ENCODE measurements around the gene BTRC.

BTRC gene

DNA sequence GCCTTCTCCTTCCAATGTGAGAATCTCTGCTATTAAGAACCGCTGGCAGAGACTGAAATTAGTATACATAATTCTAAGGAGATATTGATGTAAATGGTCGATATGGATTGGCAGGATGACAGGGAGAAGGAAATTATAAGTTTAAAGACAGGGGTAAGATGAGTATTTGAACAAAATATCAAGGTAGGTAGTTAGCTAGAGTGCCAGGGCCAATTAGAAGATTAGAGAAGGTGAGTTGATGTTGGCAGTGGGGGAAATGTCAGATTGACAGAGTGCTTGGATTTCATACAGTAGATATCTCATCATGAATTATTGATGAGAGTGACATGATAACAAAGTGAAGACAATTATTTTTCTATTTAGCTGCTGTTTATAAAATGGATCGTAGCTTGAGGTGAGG lies 74.1 kb downstream of the BTRC start:
- Mint-ChIP-seq H3K9me3 (no peaks in the 10 kb centered on the region), H3K4me3 (no peak overlapping the region), H3K36me3 (ENCODE audit: low read depth) (no peaks in the 10 kb centered on the region), H3K27me3 (no peaks in the 10 kb centered on the region), H3K4me1 (no peaks in the 10 kb centered on the region), H3K27ac (no peak overlapping the region)
- no peak for DNase-seq
- no peak for ATAC-seq

DNA sequence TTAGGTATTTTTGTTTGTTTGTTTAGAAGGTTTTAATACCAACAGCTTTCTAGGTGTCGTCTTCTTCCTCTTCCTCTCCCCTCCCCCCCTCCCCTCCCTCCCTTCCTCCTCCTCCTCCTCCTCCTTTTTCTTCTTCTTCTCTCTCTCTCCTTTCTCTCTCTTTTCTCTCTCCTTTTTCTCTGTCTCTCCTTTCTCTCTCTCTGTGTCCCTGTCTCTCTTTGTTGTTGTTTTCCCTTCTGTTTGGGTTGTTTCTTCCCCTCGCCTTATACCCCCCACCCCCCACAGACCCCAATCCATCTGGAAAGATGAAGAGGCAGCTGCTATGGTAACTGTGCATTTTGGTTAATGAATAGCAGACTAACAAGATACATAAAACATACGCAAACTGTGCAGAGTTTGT lies 75.5 kb downstream of the BTRC start:
- H3K27ac Mint-ChIP-seq: no peak overlapping the region
- no peaks in the 10 kb centered on the region for H3K9me3 Mint-ChIP-seq
- no peak overlapping the region for H3K4me3 Mint-ChIP-seq

DNA sequence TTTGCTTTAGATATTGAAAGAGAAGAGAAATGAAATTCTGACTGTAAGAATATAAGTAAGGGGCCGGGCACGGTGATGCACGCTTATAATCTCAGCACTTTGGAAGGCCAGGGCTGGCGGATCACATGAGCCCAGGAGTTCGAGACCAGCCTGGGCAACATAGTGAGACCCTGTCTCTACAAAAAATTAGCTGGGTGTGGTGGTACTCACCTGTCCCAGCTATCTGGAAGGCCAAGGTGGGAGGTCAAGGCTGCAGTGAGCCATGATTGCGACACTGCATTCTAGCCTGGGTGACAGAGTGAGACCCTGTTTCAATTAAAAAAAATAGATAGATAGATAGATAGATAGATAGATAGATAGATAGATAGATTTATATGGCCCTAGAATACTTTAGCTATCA lies 82.3 kb downstream of the BTRC start:
- DNase-seq: no peak
- no peak overlapping the region for H3K27ac Mint-ChIP-seq
- no peaks in the 10 kb centered on the region for H3K36me3 Mint-ChIP-seq (ENCODE audit: low read depth)
- no peaks in the 10 kb centered on the region for H3K9me3 Mint-ChIP-seq
- H3K4me3 Mint-ChIP-seq: no peak overlapping the region
- no peaks in the 10 kb centered on the region for H3K4me1 Mint-ChIP-seq
- no peaks in the 10 kb centered on the region for H3K27me3 Mint-ChIP-seq
- no peak for ATAC-seq

More for the DNA sequence above, 75.5 kb downstream of the BTRC start:
- H3K36me3 Mint-ChIP-seq (ENCODE audit: low read depth): no peaks in the 10 kb centered on the region
- H3K27me3 Mint-ChIP-seq: no peaks in the 10 kb centered on the region
- ATAC-seq (no peak), DNase-seq (no peak)
- H3K4me1 Mint-ChIP-seq: no peaks in the 10 kb centered on the region

DNA sequence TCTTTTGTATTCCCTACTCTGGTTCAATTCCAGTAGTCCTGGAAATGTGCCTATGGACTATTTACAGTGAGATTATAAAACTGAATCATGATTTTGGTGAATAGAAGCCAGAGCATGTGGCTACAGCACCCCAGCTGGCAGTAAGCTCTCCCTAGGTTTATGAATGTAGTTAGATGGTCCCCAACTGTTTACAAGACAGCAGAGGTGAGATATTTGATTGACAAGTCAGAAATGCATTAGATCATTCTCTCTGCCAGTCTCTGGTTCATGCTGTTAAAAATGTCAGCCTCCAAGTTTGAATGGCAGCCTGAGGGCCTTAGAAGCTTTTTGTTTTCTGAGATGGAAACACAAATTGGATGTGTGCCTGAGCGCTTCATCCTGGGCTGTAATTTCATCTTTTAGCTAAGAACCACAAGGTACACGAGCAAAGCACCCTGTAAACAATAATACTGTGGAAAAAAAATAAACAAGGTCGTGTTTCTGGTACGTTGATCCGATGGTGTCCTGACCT lies 85.0 kb downstream of the BTRC start:
- no peak overlapping the region for H3K4me3 Mint-ChIP-seq

DNA sequence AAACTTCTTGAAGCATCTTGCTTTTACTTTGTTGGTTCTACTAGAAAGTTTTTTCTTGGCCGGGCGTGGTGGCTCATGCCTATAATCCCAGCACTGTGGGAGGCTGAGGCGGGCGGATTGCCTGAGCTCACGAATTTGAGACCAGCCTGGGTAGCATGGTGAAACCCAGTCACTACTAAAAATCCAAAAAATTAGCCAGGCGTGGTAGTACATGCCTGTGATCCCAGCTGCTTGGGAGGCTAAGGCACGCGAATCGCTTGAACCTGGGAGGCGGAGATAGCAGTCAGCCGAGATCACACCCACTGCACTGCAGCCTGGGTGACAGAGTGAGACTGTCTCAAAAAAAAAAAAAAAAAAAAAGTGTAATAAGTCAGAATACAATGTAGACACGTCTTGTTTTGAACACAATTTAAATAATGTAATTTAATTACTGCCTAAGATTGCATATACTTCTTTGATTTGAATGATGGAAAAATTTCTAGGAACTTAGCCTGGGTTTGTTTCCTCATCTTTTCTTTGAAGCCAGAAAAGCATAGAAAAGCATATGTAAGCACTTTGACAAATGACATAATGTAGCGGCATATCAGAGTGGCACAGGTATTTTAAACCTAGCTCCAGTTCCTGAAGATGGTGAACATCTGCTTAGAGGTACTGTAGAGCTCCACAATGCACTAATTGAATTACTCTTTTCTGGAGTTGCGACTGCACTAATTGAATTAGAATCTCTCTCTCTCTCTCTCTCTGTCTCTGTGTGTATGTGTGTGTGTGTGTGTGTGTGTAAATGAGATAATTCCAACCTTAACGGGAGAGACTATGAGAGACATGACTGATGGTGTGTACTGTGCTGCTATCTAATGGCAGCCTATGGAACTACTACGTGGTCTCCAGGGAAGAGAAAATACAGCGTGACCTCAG lies 87.8 kb downstream of the BTRC start:
- H3K9me3 Mint-ChIP-seq: no peaks in the 10 kb centered on the region
- no peaks in the 10 kb centered on the region for H3K36me3 Mint-ChIP-seq (ENCODE audit: low read depth)
- no peak overlapping the region for H3K27ac Mint-ChIP-seq

More for the DNA sequence above, 85.0 kb downstream of the BTRC start:
- Mint-ChIP-seq H3K27ac (no peak overlapping the region), H3K36me3 (ENCODE audit: low read depth) (no peaks in the 10 kb centered on the region), H3K9me3 (no peaks in the 10 kb centered on the region), H3K27me3 (no peaks in the 10 kb centered on the region), H3K4me1 (peaks cover 3% of the 10 kb centered on the region)
- DNase-seq (no peak), ATAC-seq (no peak)

DNA sequence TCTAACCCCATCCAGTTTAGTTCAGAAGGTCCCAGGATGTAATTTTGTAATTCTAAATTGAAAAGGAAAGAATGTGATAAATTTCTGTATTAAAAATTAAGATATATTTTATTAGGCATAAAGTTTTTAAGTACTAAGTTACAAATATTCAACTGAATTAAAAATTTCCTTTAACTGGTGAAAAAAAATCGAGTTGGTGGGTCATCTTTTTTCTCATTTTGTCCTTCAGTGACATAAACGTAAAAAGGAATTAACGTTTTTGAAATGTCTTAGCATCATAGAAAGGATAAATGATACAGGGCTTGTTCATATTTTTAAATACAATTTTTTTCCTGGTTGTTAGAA lies 88.5 kb downstream of the BTRC start:
- no peak for ATAC-seq
- H3K27me3 Mint-ChIP-seq: no peaks in the 10 kb centered on the region

More for the DNA sequence above, 87.8 kb downstream of the BTRC start:
- Mint-ChIP-seq H3K4me3 (no peak overlapping the region), H3K4me1 (peaks cover 3% of the 10 kb centered on the region), H3K27me3 (no peaks in the 10 kb centered on the region)
- no peak for DNase-seq
- ATAC-seq: peak; percentile 69

DNA sequence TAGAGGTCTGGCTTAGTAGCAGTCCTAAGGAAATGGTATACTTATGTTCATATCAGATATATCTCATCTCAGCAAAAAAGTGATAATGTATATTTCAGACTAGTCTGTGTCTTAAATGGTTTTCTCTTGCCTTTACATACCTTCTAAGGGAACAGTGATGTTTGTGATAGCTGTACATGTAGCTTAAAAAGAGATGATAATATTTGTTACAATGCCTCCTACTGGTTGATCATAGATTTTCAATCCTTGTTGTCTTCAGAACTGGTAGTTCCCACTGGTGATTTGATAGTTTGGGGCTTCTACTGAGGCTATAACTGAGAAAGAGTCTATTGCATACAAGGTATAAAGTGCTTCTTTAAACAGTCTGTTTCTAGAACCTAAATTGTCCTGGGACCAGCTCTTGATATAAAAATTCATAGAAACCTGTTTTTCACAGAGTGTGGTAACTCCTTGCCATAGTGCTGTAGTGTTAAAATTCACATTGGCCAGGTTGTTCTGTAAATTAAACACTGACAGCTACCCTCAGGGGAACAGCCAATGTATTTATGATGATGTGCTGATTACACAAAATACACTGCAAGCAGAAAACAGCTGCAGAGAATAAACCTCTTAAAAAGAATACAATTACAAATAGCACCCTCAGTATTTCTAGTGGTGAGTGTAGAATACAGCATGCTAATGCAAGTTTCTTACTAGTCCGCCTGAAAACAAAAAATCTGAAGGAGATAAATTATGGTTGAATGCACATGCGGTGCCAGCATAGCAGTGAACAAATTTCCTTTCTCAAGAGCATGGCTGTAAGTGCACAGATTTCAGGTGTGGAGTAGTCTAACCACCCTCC lies 90.3 kb downstream of the BTRC start:
- ATAC-seq: no peak
- no peak for DNase-seq
- Mint-ChIP-seq H3K27ac (no peak overlapping the region), H3K27me3 (no peaks in the 10 kb centered on the region), H3K4me3 (no peak overlapping the region), H3K4me1 (peaks cover 3% of the 10 kb centered on the region), H3K9me3 (no peaks in the 10 kb centered on the region), H3K36me3 (ENCODE audit: low read depth) (no peaks in the 10 kb centered on the region)

More for the DNA sequence above, 88.5 kb downstream of the BTRC start:
- Mint-ChIP-seq H3K36me3 (ENCODE audit: low read depth) (no peaks in the 10 kb centered on the region), H3K27ac (no peak overlapping the region), H3K4me3 (no peak overlapping the region), H3K4me1 (peaks cover 3% of the 10 kb centered on the region), H3K9me3 (no peaks in the 10 kb centered on the region)
- no peak for DNase-seq

DNA sequence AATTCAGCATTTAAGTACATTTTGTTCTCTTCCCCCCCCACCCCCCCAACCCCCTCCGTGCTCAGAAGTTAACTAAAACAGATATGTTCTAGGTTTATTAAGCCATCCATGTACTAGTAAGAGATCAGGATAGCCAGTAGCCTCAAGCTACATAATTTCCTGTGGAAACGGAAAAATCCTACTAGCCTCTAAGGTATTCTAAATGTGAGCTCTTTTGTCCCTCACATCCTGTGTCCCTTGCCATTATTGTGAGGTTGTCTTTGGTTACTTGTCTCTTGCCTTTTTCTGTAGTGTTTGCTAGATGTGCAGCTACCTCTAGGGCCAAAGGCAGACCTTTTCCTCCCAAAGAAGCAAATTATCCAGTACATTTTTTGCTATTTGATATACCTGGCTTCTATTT lies 92.1 kb downstream of the BTRC start:
- H3K4me3 Mint-ChIP-seq: no peak overlapping the region
- H3K27me3 Mint-ChIP-seq: no peaks in the 10 kb centered on the region
- no peak overlapping the region for H3K27ac Mint-ChIP-seq
- ATAC-seq (no peak), DNase-seq (no peak)
- H3K4me1 Mint-ChIP-seq: peaks cover 9% of the 10 kb centered on the region
- no peaks in the 10 kb centered on the region for H3K9me3 Mint-ChIP-seq
- no peaks in the 10 kb centered on the region for H3K36me3 Mint-ChIP-seq (ENCODE audit: low read depth)

DNA sequence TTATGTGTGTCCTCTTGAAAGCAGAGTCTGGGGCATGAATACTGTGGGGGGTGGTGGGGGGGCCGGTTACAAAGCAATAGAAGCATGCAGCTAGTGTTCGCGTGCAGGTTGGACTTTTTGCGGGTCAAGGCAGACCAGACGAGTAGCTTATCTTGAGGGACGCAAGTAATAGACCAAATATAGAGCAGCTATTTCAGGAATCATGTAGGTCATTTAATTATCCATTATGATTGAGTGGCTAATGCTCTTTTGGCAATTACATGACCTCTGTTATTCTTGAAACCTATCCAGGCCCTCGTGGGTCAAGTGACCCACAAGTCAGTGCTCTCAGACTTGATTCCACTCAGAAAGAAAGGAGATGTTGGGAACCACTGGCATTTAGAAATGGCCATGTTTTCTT lies 93.0 kb downstream of the BTRC start:
- no peaks in the 10 kb centered on the region for H3K27me3 Mint-ChIP-seq
- no peak overlapping the region for H3K4me3 Mint-ChIP-seq
- no peak for DNase-seq
- H3K9me3 Mint-ChIP-seq: no peaks in the 10 kb centered on the region
- no peak overlapping the region for H3K27ac Mint-ChIP-seq
- no peak for ATAC-seq
- H3K4me1 Mint-ChIP-seq: peaks cover 14% of the 10 kb centered on the region
- no peaks in the 10 kb centered on the region for H3K36me3 Mint-ChIP-seq (ENCODE audit: low read depth)

DNA sequence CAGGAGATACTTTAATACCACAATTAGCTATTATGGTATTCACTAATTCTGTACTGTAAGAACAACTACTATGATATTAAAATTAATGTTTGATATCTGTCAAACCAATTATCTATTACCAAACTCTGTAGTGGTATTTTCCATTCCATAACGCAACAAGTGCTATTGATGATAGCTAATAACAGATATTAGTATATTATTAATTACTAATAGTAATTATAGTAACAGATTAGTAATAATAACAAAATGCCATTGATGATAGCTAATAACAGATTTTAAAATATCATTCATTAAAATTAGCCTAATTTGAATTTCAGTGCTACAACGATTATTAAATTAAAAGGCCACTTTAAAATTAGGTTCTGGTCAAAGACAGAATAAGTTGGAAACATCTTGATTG lies 93.5 kb downstream of the BTRC start:
- no peak overlapping the region for H3K4me3 Mint-ChIP-seq
- H3K27ac Mint-ChIP-seq: no peak overlapping the region
- H3K27me3 Mint-ChIP-seq: no peaks in the 10 kb centered on the region
- no peaks in the 10 kb centered on the region for H3K36me3 Mint-ChIP-seq (ENCODE audit: low read depth)
- no peak for DNase-seq
- ATAC-seq: no peak
- peaks cover 14% of the 10 kb centered on the region for H3K4me1 Mint-ChIP-seq
- no peaks in the 10 kb centered on the region for H3K9me3 Mint-ChIP-seq

DNA sequence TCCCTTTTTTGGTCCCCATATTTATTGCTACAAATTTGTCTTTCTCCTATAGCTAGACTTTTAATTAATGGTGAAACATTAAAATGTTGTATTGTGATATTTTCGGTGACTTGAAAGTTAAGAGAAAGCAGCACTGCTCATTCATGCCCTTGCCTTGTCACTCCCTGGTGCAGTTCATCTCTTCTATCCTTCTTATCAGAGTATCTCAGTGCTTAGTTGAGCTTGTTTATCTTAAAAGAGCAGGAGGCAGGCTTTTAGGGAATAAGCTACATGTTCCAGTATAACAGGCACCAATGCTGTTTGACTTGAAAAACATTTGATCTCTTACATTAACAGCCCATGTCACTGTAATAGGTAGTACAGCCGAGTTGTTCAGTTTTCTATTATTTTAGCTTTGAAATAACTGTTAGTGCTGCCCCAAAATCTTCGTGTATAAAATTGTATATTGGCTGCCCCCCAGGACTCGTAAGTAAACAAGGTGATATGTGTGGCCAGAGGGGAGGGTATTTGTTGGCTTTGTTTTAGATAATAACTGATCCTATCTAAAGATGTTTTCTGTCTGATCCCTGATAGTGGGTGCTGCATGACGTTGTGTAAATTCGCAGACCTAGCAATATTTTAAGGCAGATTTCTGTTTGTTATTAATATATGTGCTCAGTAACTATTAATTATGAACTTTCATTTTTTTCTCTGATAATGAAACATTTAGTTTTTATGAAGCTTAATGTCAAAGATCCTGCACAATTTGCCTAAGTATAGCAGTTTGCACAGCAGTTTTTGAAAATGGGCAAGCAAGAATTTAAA lies 96.5 kb downstream of the BTRC start:
- H3K9me3 Mint-ChIP-seq: no peaks in the 10 kb centered on the region
- DNase-seq: no peak
- H3K36me3 Mint-ChIP-seq (ENCODE audit: low read depth): no peaks in the 10 kb centered on the region
- no peak overlapping the region for H3K4me3 Mint-ChIP-seq
- H3K27ac Mint-ChIP-seq: no peak overlapping the region
- peaks cover 28% of the 10 kb centered on the region for H3K4me1 Mint-ChIP-seq
- no peaks in the 10 kb centered on the region for H3K27me3 Mint-ChIP-seq
- no peak for ATAC-seq

DNA sequence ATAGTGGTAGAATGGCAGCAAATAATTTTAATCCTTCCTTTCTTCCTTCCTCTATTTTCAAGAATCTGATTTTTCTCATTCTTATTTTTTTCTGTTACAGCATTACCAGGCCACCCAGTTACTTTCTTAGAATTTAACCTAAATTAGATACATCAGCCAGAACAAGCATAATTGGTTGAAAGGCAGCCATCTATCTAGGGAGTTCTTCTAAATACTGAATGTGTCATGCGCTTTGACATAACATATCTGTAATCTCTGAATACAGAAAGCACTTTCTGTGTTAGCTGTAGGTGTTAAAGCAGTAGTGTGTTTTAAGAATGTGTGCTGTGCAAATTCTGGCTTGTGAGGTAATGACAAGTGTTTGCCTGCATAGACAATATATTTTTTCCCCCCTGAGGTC lies 97.3 kb downstream of the BTRC start:
- no peaks in the 10 kb centered on the region for H3K27me3 Mint-ChIP-seq
- no peak for ATAC-seq

DNA sequence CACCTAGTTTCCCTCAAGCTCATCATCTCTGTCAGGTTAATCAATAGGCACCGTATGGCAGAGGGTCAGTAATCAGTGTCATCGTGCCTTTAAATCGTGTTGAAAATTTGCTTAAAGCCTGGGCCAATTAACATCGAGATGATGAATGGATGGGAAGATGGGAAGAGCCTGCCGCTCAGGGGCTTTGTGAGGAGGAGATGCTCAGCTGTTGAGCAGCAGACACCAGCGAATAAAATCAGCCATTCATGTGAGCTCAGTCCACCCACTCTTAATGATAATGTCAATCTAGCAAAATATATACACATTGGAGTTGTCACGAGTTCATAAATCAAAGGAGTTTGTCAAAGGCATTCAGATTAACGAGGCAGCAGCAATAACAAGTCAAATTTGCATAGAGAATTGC lies 97.7 kb downstream of the BTRC start:
- no peaks in the 10 kb centered on the region for H3K36me3 Mint-ChIP-seq (ENCODE audit: low read depth)
- DNase-seq: no peak
- H3K27me3 Mint-ChIP-seq: no peaks in the 10 kb centered on the region
- H3K4me1 Mint-ChIP-seq: peaks cover 28% of the 10 kb centered on the region
- no peak overlapping the region for H3K27ac Mint-ChIP-seq
- no peak overlapping the region for H3K4me3 Mint-ChIP-seq
- H3K9me3 Mint-ChIP-seq: no peaks in the 10 kb centered on the region
- ATAC-seq: no peak

More for the DNA sequence above, 97.3 kb downstream of the BTRC start:
- H3K4me3 Mint-ChIP-seq: no peak overlapping the region
- no peak for DNase-seq
- no peaks in the 10 kb centered on the region for H3K9me3 Mint-ChIP-seq
- H3K27ac Mint-ChIP-seq: no peak overlapping the region
- peaks cover 28% of the 10 kb centered on the region for H3K4me1 Mint-ChIP-seq
- no peaks in the 10 kb centered on the region for H3K36me3 Mint-ChIP-seq (ENCODE audit: low read depth)

DNA sequence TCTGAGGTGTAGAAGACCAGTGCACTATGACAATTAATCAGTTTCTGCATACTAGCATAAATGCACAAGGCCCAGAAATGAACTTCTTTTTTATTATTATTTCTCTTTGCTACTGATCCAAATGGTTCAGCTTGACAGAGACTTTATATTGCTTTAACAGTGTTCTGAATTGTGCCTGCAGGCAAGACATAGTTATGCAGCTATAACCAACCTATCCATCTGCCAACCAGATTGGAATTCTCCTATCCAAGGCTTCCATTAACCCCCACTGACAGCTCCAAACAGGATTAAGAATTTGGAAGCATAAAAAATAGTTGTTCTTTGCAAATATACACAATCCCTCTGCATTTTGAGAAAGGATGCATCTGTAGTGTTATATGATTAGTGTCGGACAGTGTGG lies 98.2 kb downstream of the BTRC start:
- H3K27me3 Mint-ChIP-seq: no peaks in the 10 kb centered on the region
- peaks cover 28% of the 10 kb centered on the region for H3K4me1 Mint-ChIP-seq
- no peak for ATAC-seq
- DNase-seq: no peak
- H3K27ac Mint-ChIP-seq: no peak overlapping the region
- no peaks in the 10 kb centered on the region for H3K36me3 Mint-ChIP-seq (ENCODE audit: low read depth)
- no peaks in the 10 kb centered on the region for H3K9me3 Mint-ChIP-seq
- no peak overlapping the region for H3K4me3 Mint-ChIP-seq
